Retinal pigment epithelial cell (primary cell): ENCODE data around the gene TMPRSS4.

Source experiments
- DNase-seq: peaks from one replicate; pipeline ENCODE4 v3.0.0-alpha.2; 2010; ENCODE audit warnings: low read depth
- H3K4me3 ChIP-seq: 2 replicates; pipeline ENCODE4 v1.5.1; 2011; ENCODE audit warnings: mild to moderate bottlenecking, low read length, control low read depth, moderate library complexity
- CTCF ChIP-seq: conservative IDR thresholded peaks from 2 replicates; pipeline ENCODE4 v1.5.1; 2011; ENCODE audit warnings: low read depth, low read length, control low read depth, inconsistent platforms

TMPRSS4 gene

GRCh38 chr11:118051136-118051610 lies 25.7 kb upstream of the TMPRSS4 start:
- TF ChIP-seq CTCF: no peak
- H3K4me3 ChIP-seq: no peak overlapping the region
- DNase-seq: no peak

GRCh38 chr11:118051611-118052461 lies 25.0 kb upstream of the TMPRSS4 start:
- no peak for DNase-seq
- no peak for TF ChIP-seq CTCF
- no peak overlapping the region for H3K4me3 ChIP-seq

- TF ChIP-seq CTCF: no peak
- H3K4me3 ChIP-seq: no peak overlapping the region
- DNase-seq: no peak
Measured at GRCh38 chr11:118052581-118053206, 24.2 kb upstream of the TMPRSS4 start.

- TF ChIP-seq CTCF: no peak
- no peak for DNase-seq
- H3K4me3 ChIP-seq: no peak overlapping the region
Measured at GRCh38 chr11:118054712-118055640, 21.9 kb upstream of the TMPRSS4 start.

- DNase-seq: no peak
- no peak for TF ChIP-seq CTCF
- no peak overlapping the region for H3K4me3 ChIP-seq
Measured at GRCh38 chr11:118055966-118056365, 20.9 kb upstream of the TMPRSS4 start.

GRCh38 chr11:118056806-118057205 lies 20.1 kb upstream of the TMPRSS4 start:
- DNase-seq: no peak
- H3K4me3 ChIP-seq: no peak overlapping the region
- TF ChIP-seq CTCF: no peak
